DND-41 (cell line): ENCODE results near the gene TTLL11.

ENCODE experiments used
- ATAC-seq: fragments of 200-7000 bp; cut with Tn5 transposase; 3 replicates; pipeline ENCODE4 v1.9.1; 2021; ENCODE audit warnings: low read depth; ENCODE audit not compliant: insufficient read depth
- DNase-seq: peaks from one replicate; pipeline ENCODE4 v3.0.0-alpha.2; 2020
- H2AFZ ChIP-seq: 2 replicates; pipeline ENCODE4 v1.6.0; 2012; ENCODE audit warnings: low read depth, low read length
- H3K27ac ChIP-seq: 2 replicates; pipeline ENCODE4 v1.5.1; 2012; ENCODE audit warnings: low read length, inconsistent platforms
- H3K27me3 ChIP-seq: fragments of 200-600 bp; sonication (generic); 2 replicates; pipeline ENCODE4 v1.6.0; 2012; ENCODE audit warnings: low read length, mild to moderate bottlenecking, inconsistent platforms; ENCODE audit not compliant: insufficient read depth, poor library complexity
- H3K36me3 ChIP-seq: 2 replicates; pipeline ENCODE4 v1.5.1; 2012; ENCODE audit warnings: low read length, inconsistent platforms; ENCODE audit not compliant: insufficient read depth
- H3K4me1 ChIP-seq: 2 replicates; pipeline ENCODE4 v1.5.1; 2012; ENCODE audit warnings: mild to moderate bottlenecking, low read length; ENCODE audit not compliant: insufficient read depth
- H3K4me2 ChIP-seq: 2 replicates; pipeline ENCODE4 v1.6.0; 2012; ENCODE audit warnings: mild to moderate bottlenecking, moderate library complexity, low read length, inconsistent platforms; ENCODE audit not compliant: insufficient read depth
- H3K4me3 ChIP-seq, 2 experiments: fragments of 200-600 bp in 1 of 2; shearing (Covaris generic) in 1 of 2; 2 replicates each; pipeline ENCODE4 v1.5.1; 2012 to 2016; ENCODE audit warnings: inconsistent platforms in 2 of 2, low read length in 2 of 2, mild to moderate bottlenecking in 2 of 2, low read depth in 1 of 2, moderate library complexity in 1 of 2
- H3K79me2 ChIP-seq: 2 replicates; pipeline ENCODE4 v1.6.0; 2012; ENCODE audit warnings: low read length, inconsistent platforms; ENCODE audit not compliant: insufficient read depth
- H3K9ac ChIP-seq: 2 replicates; pipeline ENCODE4 v1.6.0; 2012; ENCODE audit warnings: low read depth, mild to moderate bottlenecking, inconsistent platforms, low read length, moderate library complexity
- H3K9me3 ChIP-seq: 2 replicates; pipeline ENCODE4 v1.5.1; 2012; ENCODE audit warnings: low read length, moderate library complexity, mild to moderate bottlenecking, inconsistent platforms; ENCODE audit not compliant: insufficient read depth, severe bottlenecking
- H4K20me1 ChIP-seq: 2 replicates; pipeline ENCODE4 v1.6.0; 2012; ENCODE audit warnings: low read length; ENCODE audit not compliant: insufficient read depth
- EZH2 ChIP-seq: IDR thresholded peaks from 3 replicates; pipeline ENCODE4 v1.6.1; 2012; ENCODE audit warnings: borderline replicate concordance, low read depth, mild to moderate bottlenecking, moderate library complexity, low read length, inconsistent platforms; ENCODE audit not compliant: severe bottlenecking
- TF ChIP-seq, protein P1 (sequence below): IDR thresholded peaks from 2 replicates; pipeline ENCODE4 v1.5.1; 2012; ENCODE audit warnings: borderline replicate concordance, low read length, moderate library complexity, mild to moderate bottlenecking; ENCODE audit not compliant: poor library complexity, severe bottlenecking; ENCODE audit errors: extremely low read depth

Gene TTLL11

GRCh38 chr9:121861501-121862180 is 231.5 kb downstream of the TTLL11 start:
- H3K9ac ChIP-seq = no peak overlapping the region
- H3K4me1 ChIP-seq = no peaks in the 10 kb centered on the region
- H3K27ac ChIP-seq = no peak overlapping the region
- DNase-seq = no peak
- H3K4me3 ChIP-seq = no peak overlapping the region
- TF ChIP-seq, protein P1, sequence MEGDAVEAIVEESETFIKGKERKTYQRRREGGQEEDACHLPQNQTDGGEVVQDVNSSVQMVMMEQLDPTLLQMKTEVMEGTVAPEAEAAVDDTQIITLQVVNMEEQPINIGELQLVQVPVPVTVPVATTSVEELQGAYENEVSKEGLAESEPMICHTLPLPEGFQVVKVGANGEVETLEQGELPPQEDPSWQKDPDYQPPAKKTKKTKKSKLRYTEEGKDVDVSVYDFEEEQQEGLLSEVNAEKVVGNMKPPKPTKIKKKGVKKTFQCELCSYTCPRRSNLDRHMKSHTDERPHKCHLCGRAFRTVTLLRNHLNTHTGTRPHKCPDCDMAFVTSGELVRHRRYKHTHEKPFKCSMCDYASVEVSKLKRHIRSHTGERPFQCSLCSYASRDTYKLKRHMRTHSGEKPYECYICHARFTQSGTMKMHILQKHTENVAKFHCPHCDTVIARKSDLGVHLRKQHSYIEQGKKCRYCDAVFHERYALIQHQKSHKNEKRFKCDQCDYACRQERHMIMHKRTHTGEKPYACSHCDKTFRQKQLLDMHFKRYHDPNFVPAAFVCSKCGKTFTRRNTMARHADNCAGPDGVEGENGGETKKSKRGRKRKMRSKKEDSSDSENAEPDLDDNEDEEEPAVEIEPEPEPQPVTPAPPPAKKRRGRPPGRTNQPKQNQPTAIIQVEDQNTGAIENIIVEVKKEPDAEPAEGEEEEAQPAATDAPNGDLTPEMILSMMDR = peak; percentile 29
- no peak for TF ChIP-seq EZH2
- H2AFZ ChIP-seq = no peak overlapping the region
- no peak for ATAC-seq
- H3K4me2 ChIP-seq = no peak overlapping the region
- no peaks in the 10 kb centered on the region for H3K79me2 ChIP-seq
- H3K27me3 ChIP-seq = no peaks in the 10 kb centered on the region
- H4K20me1 ChIP-seq = no peaks in the 10 kb centered on the region
- no peaks in the 10 kb centered on the region for H3K36me3 ChIP-seq
- H3K9me3 ChIP-seq = no peaks in the 10 kb centered on the region

DNA sequence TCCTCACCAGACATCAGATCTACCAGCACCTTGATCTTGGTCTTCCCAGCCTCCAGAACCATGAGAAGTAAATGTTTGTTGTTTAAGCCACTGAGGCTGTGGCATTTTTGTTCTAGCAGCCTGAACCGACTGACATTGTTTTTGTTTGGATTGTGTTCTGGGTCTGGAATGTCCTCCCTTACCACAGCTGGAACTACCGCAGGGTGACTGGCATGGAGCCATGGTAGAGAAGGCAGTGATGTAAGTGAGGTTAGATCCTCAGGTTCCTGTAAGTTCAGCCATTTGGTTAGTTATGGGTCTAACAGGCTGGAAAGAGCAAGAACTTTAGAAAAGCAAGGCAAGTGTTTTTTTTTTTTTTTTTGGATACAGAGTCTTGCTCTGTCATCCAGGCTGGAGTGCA is 232.4 kb downstream of the TTLL11 start:
- Histone ChIP-seq H3K27ac (no peak overlapping the region), H4K20me1 (no peaks in the 10 kb centered on the region), H3K9ac (no peak overlapping the region), H3K4me1 (no peaks in the 10 kb centered on the region), H3K9me3 (no peaks in the 10 kb centered on the region), H3K79me2 (no peaks in the 10 kb centered on the region), H2AFZ (no peak overlapping the region), H3K27me3 (no peaks in the 10 kb centered on the region), H3K4me3 (no peak overlapping the region), H3K36me3 (no peaks in the 10 kb centered on the region), H3K4me2 (no peak overlapping the region)
- ATAC-seq = no peak
- no peak for DNase-seq
- TF ChIP-seq, protein P1 = no peak
- TF ChIP-seq EZH2 = no peak

GRCh38 chr9:121860213-121860612 is 232.9 kb downstream of the TTLL11 start:
- TF ChIP-seq EZH2 = no peak
- TF ChIP-seq, protein P1 = no peak
- no peak for DNase-seq
- H3K9ac ChIP-seq = no peak overlapping the region
- no peak overlapping the region for H3K27ac ChIP-seq
- no peaks in the 10 kb centered on the region for H3K27me3 ChIP-seq
- H2AFZ ChIP-seq = no peak overlapping the region
- H3K4me1 ChIP-seq = no peaks in the 10 kb centered on the region
- no peaks in the 10 kb centered on the region for H3K36me3 ChIP-seq
- no peak overlapping the region for H3K4me2 ChIP-seq
- no peak for ATAC-seq
- H4K20me1 ChIP-seq = no peaks in the 10 kb centered on the region
- no peaks in the 10 kb centered on the region for H3K79me2 ChIP-seq
- no peaks in the 10 kb centered on the region for H3K9me3 ChIP-seq
- H3K4me3 ChIP-seq = no peak overlapping the region
